ENCODE results near the gene IRAK3.

DNA sequence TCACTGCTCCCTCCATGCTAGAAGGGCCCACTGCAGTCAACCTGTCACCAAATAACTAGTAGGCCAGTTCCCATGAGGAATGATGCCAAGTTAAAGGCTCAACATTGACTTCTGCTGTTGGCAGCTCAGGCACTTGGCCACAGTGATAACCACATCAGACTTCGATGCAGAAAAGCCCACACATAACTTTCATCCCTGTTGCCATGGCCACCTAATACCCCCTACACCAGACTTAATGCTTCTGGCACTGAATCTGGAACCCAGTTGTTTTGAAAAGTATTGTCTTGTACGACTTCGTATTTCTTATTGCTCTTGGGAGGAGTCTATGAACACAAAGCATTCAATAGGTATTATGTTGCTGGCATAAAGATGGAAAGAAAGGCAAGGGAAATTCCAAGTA is 69.0 kb downstream of the IRAK3 start:
- TF ChIP-seq POLR2A (IDR thresholded peaks at IDR 0.05): no peak
- TF ChIP-seq, protein P1, sequence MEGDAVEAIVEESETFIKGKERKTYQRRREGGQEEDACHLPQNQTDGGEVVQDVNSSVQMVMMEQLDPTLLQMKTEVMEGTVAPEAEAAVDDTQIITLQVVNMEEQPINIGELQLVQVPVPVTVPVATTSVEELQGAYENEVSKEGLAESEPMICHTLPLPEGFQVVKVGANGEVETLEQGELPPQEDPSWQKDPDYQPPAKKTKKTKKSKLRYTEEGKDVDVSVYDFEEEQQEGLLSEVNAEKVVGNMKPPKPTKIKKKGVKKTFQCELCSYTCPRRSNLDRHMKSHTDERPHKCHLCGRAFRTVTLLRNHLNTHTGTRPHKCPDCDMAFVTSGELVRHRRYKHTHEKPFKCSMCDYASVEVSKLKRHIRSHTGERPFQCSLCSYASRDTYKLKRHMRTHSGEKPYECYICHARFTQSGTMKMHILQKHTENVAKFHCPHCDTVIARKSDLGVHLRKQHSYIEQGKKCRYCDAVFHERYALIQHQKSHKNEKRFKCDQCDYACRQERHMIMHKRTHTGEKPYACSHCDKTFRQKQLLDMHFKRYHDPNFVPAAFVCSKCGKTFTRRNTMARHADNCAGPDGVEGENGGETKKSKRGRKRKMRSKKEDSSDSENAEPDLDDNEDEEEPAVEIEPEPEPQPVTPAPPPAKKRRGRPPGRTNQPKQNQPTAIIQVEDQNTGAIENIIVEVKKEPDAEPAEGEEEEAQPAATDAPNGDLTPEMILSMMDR (IDR thresholded peaks at IDR 0.05): no peak
